Esophagus squamous epithelium (tissue), 5 donors: Measurements from ENCODE around the gene HOXD8. TPM values are rescaled to one million over a fixed set of nuclear protein-coding genes. Genes with fewer than 3 reads are reported as not detected.

ENCODE experiments used
- DNase-seq: peaks from one replicate; lab custom pipeline; 2025; lab: John Stamatoyannopoulos, UW
- H3K27ac ChIP-seq, 4 donors: fragments of 200-600 bp; sonication (generic); one replicate each; pipeline ENCODE4 v1.5.1; 2016 to 2019; ENCODE audit warnings: mild to moderate bottlenecking in 1 of 4
- H3K27me3 ChIP-seq, 4 donors: fragments of 200-600 bp; sonication (generic); 1 replicate in 3 of 4; 2 replicates in 1 of 4; pipeline versions ENCODE4 v1.5.1 to v1.6.0; 2017 to 2021; ENCODE audit warnings: antibody characterized with exemption in 1 of 4
- H3K36me3 ChIP-seq, 3 donors: fragments of 200-600 bp; sonication (generic); one replicate each; pipeline ENCODE4 v1.5.1; 2016 to 2019
- H3K4me1 ChIP-seq, 3 donors: fragments of 200-600 bp; sonication (generic); one replicate each; pipeline ENCODE4 v1.5.1; 2017 to 2019
- H3K4me3 ChIP-seq, 4 donors: fragments of 200-600 bp; sonication (generic); 1 replicate in 3 of 4; 2 replicates in 1 of 4; pipeline ENCODE4 v1.5.1; 2016 to 2019; ENCODE audit warnings: mild to moderate bottlenecking in 2 of 4, moderate library complexity in 1 of 4
- H3K9me3 ChIP-seq, 3 donors: fragments of 200-600 bp; sonication (generic); one replicate each; pipeline ENCODE4 v1.5.1; 2016 to 2019
- POLR2A ChIP-seq, 4 donors: fragments of 450-650 bp; IDR thresholded peaks; one replicate each; pipeline ENCODE4 v1.6.1; 2017; ENCODE audit warnings: antibody characterized with exemption in 4 of 4, mild to moderate bottlenecking in 4 of 4, moderate library complexity in 3 of 4
- WGBS, 2 donors: methylation state at CpG; one replicate each; pipeline ENCODE4 v1.1.5; 2018; 5-methylcytosine and 5-hydroxymethylcytosine counted together
- intact Hi-C: fragments of 100-400 bp; cut with DNase I; formaldehyde crosslinking; loops from one replicate; pipeline ENCODE4 v1.15.0; 2022
- total RNA-seq, 4 donors: library from RNA; depleted of rRNA; stranded (reverse); fragments of >200 nt; gene quantifications; one replicate each; pipeline ENCODE4 v1.1.0, GENCODE V29; 2016
- TF ChIP-seq, protein P1 (sequence below), 6 experiments: fragments of 450-650 bp in 4 of 6; fragments of 200-600 bp in 2 of 6; sonication (generic) in 2 of 6; IDR thresholded peaks; one replicate each; pipeline ENCODE4 v1.5.1; 2016 to 2019; ENCODE audit warnings: antibody characterized with exemption in 6 of 6, mild to moderate bottlenecking in 4 of 6, moderate library complexity in 4 of 6
- donor health status: DM: yes; HTN: yes; CAD: no.

HOXD8 gene
- total RNA-seq, 4 donors from 2014 or later, result 1.2 to 4.6 (median 1.2) TPM; not detected in 1

GRCh38 chr2:176081837-176082524 is 47.5 kb upstream of the HOXD8 start:
- peaks cover 65 to 100% (median 80%) of the 10 kb centered on the region in 4 donors for H3K27me3 ChIP-seq
- H3K9me3 ChIP-seq, result peaks cover 0 to 20% (median 13%) of the 10 kb centered on the region in 3 donors
- DNase-seq, result no peak
- H3K27ac ChIP-seq, result no peak overlapping the region
- no peaks in the 10 kb centered on the region for H3K36me3 ChIP-seq
- intact Hi-C loops, result loop anchor here (10.0 kb wide), 1 partner anchor 717 kb away; no protein-coding TSS in a partner anchor
- TF ChIP-seq POLR2A (IDR thresholded peaks at IDR 0.05), result no peak
- TF ChIP-seq, protein P1, sequence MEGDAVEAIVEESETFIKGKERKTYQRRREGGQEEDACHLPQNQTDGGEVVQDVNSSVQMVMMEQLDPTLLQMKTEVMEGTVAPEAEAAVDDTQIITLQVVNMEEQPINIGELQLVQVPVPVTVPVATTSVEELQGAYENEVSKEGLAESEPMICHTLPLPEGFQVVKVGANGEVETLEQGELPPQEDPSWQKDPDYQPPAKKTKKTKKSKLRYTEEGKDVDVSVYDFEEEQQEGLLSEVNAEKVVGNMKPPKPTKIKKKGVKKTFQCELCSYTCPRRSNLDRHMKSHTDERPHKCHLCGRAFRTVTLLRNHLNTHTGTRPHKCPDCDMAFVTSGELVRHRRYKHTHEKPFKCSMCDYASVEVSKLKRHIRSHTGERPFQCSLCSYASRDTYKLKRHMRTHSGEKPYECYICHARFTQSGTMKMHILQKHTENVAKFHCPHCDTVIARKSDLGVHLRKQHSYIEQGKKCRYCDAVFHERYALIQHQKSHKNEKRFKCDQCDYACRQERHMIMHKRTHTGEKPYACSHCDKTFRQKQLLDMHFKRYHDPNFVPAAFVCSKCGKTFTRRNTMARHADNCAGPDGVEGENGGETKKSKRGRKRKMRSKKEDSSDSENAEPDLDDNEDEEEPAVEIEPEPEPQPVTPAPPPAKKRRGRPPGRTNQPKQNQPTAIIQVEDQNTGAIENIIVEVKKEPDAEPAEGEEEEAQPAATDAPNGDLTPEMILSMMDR (IDR thresholded peaks at IDR 0.05), result no peak
- no peak overlapping the region for H3K4me3 ChIP-seq
- peaks cover 0 to 67% (median 13%) of the 10 kb centered on the region in 3 donors for H3K4me1 ChIP-seq
- WGBS, 2 donors, result 14 to 20% methylated on average over 15 to 20 of the region's 62 CpGs

DNA sequence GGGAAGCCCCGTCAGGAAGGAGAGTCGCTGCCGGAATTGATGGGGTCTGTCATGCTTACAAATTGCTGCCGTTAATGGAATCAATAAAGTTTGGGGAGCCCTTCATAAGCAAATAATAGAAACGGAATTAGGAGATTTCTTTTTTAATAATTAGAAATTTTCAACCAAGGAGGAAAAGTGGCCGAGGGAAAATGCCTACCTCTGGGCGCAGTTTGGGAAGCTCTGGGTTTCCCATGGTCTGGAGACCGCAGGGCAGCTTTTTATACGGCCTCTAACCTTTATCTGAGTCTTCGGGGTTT is 47.0 kb upstream of the HOXD8 start:
- TF ChIP-seq, protein P1 (IDR thresholded peaks at IDR 0.05), result no peak
- no peak for TF ChIP-seq POLR2A (IDR thresholded peaks at IDR 0.05)
- H3K27me3 ChIP-seq, result peaks cover 67 to 100% (median 82%) of the 10 kb centered on the region in 4 donors
- peaks cover 0 to 67% (median 13%) of the 10 kb centered on the region in 3 donors for H3K4me1 ChIP-seq
- intact Hi-C loops, result loop anchor here (10.0 kb wide), 1 partner anchor 718 kb away; no protein-coding TSS in a partner anchor
- no peak overlapping the region for H3K27ac ChIP-seq
- H3K9me3 ChIP-seq, result peaks cover 0 to 20% (median 13%) of the 10 kb centered on the region in 3 donors
- no peak overlapping the region for H3K4me3 ChIP-seq
- WGBS, 2 donors, result 17 to 20% methylated on average over 9 to 10 of the region's 10 CpGs
- H3K36me3 ChIP-seq, result no peaks in the 10 kb centered on the region
- no peak for DNase-seq

DNA sequence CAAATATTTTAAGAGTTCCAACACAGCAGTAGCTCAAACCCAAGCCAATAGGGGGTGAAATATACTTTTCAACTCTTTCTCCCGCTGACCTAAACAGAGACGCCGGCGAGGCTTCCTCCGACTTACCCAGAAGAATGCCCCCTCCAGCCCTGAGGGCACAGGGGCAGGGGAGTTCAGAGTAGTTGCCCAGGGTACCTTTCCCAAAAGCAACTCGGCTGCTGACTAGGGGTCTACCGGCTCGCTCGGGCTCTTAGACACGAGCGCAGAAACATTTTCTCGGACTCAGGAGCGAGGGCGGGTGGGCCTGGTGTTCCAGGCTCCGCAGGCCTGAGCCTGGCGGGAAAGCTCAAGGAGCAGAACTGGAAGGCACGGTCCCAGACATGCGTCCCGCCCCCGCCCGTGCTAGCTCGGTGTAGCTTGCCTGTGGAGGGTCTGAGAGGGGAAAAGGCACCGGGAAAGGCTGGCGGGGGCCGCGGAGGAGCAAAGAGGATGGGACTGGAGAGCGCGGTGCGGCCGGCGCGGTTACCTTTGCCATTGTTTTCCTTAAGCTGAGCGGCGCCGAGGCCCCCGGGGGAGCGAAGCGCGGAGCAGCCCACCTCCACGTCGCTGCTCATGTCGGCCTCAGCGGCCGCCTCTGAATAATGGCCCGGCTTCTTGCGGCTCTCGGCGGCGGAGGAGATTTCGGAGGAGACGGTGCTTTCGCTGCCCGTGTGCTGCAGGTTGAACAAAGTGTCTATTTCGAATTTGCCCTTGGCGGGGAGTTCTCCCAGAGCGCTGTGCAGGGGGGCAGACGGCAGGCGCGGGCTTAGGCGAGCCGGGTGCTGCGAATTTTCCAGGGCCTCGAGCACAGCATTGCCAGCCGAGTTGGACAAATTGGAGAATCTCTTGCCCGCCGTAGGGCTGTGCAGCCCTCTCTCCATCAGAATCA is 46.4 kb upstream of the HOXD8 start:
- H3K27ac ChIP-seq, result no peak overlapping the region
- WGBS, 2 donors, result 11 to 20% methylated on average over 35 to 46 of the region's 66 CpGs
- no peaks in the 10 kb centered on the region for H3K36me3 ChIP-seq
- intact Hi-C loops, result loop anchor here (10.0 kb wide), 1 partner anchor 718 kb away; no protein-coding TSS in a partner anchor
- peaks cover 66 to 100% (median 85%) of the 10 kb centered on the region in 4 donors for H3K27me3 ChIP-seq
- peaks cover 0 to 20% (median 13%) of the 10 kb centered on the region in 3 donors for H3K9me3 ChIP-seq
- no peak for DNase-seq
- H3K4me3 ChIP-seq, result no peak overlapping the region
- TF ChIP-seq, protein P1 (IDR thresholded peaks at IDR 0.05), result no peak
- TF ChIP-seq POLR2A (IDR thresholded peaks at IDR 0.05), result no peak
- H3K4me1 ChIP-seq, result peaks cover 3 to 71% (median 17%) of the 10 kb centered on the region in 3 donors

- peaks cover 0 to 20% (median 13%) of the 10 kb centered on the region in 3 donors for H3K9me3 ChIP-seq
- intact Hi-C loops, result loop anchor here (10.0 kb wide), 1 partner anchor 719 kb away; no protein-coding TSS in a partner anchor
- TF ChIP-seq POLR2A (IDR thresholded peaks at IDR 0.05), result no peak
- TF ChIP-seq, protein P1 (IDR thresholded peaks at IDR 0.05), result no peak
- no peak within 1 kb of the TSS for H3K27ac ChIP-seq
- no peak for DNase-seq
- no peak within 1 kb of the TSS for H3K4me3 ChIP-seq
- peaks cover 66 to 100% (median 84%) of the 10 kb centered on the region in 4 donors for H3K27me3 ChIP-seq
- H3K4me1 ChIP-seq, result peaks cover 8 to 78% (median 24%) of the 10 kb centered on the region in 3 donors
- 24 to 30% methylated on average over 25 of the region's 27 CpGs for WGBS, 2 donors
- H3K36me3 ChIP-seq, result no peaks in the 10 kb centered on the region
These were observed 45.7 kb upstream of the HOXD8 start, which contains the start of gene EVX2 for GRCh38 chr2:176083796-176084261. Gene EVX2 (minus strand): TSS chr2:176083962. CDS start chr2:176083776, 186 bp downstream.
